ENCODE measurements around the gene SDR9C7. TPM values are rescaled to one million over a fixed set of nuclear protein-coding genes. Genes with fewer than 3 reads are reported as not detected.

The SDR9C7 gene
- total and polyA plus RNA-seq, 2 of the 8 experiments (the other 6 are each of a cell fraction or from before 2014, with no cell fraction given), result 0.11 TPM; not detected in 1

DNA sequence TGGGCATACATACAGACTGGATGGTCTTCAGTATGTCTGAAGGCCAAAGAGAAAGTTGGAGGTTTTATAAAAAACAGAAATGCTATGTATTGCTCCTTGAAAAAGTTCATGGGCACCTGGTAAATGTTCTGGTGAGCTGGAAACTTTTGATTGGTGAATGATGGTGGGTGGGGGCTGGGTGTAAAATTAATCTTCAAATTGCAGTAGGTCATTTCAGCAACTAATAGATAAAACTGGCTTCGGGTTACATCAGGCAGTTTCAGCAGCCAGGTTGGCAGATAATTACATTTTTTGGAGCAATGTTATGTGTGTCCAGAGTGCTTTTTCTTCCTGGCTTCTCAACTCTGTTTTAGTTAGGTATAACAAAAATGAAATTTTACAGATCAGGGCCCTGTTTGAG lies 35.3 kb downstream of the SDR9C7 start:
- Histone ChIP-seq H2BK20ac (ENCODE audit: low read length) (no peak overlapping the region), H3K14ac (ENCODE audit: insufficient read length) (no peak overlapping the region), H3K56ac (replicated peaks; ENCODE audit: insufficient read length, low read depth, low read length) (no peak overlapping the region), H3K79me1 (ENCODE audit: low read depth, low read length) (no peaks in the 10 kb centered on the region), H4K8ac (ENCODE audit: extremely low read depth, insufficient read depth, low read length) (no peak overlapping the region), H4K5ac (ENCODE audit: insufficient read length, low read depth, low read length) (no peak overlapping the region), H3K18ac (ENCODE audit: extremely low read depth, low read length) (no peak overlapping the region), H4K91ac (replicated peaks; ENCODE audit: insufficient read length, low read length) (no peak overlapping the region), H3K9me3 (ENCODE audit: insufficient read depth in 2 of 2, low read depth in 1 of 2, low read length in 1 of 2) (peaks cover 48 to 52% of the 10 kb centered on the region in 2 experiments), H2AK5ac (ENCODE audit: low read depth, low read length) (no peak overlapping the region), H2BK5ac (ENCODE audit: low read depth, low read length) (no peak overlapping the region), H3K23ac (ENCODE audit: insufficient read length) (no peak overlapping the region), H3K4me1 (replicated peaks in 1 of 4; ENCODE audit: control insufficient read depth in 3 of 4, insufficient read depth in 4 of 4, low read length in 3 of 4) (no peaks in the 10 kb centered on the region), H3K23me2 (ENCODE audit: low read depth, low read length) (peaks cover 5% of the 10 kb centered on the region; the same call in 1 of the 2 replicates), H3K79me2 (ENCODE audit: control insufficient read depth in 1 of 2, insufficient read depth in 2 of 2, low read length in 2 of 2) (no peaks in the 10 kb centered on the region), H3K27ac (ENCODE audit: low read depth, low read length) (no peak overlapping the region), H2AFZ (ENCODE audit: low read length) (no peak overlapping the region), H2BK15ac (ENCODE audit: low read length) (no peak overlapping the region), H3K4ac (replicated peaks; ENCODE audit: insufficient read length, low read depth, low read length) (no peak overlapping the region), H3K9ac (replicated peaks in 1 of 4; ENCODE audit: extremely low read depth in 1 of 4, low read depth in 3 of 4, low read length in 3 of 4) (no peak overlapping the region), H2BK12ac (ENCODE audit: low read depth, low read length) (no peak overlapping the region), H3K27me3 (replicated peaks in 1 of 4; ENCODE audit: control insufficient read depth in 3 of 4, extremely low read depth in 1 of 4, insufficient read depth in 3 of 4, low read length in 3 of 4) (no peaks in the 10 kb centered on the region), H3K4me3 (ENCODE audit: extremely low read depth in 1 of 4, insufficient read depth in 2 of 4, low read depth in 3 of 4, low read length in 4 of 4) (no peak overlapping the region), H2BK120ac (replicated peaks; ENCODE audit: low read depth, low read length) (no peak overlapping the region), H3K4me2 (ENCODE audit: insufficient read depth in 1 of 2, low read depth in 2 of 2, low read length in 2 of 2) (no peak overlapping the region), H4K20me1 (replicated peaks in 1 of 2; ENCODE audit: control insufficient read depth in 1 of 2, insufficient read depth in 2 of 2, low read length in 2 of 2) (peaks cover 0 to 5% of the 10 kb centered on the region in 2 experiments), H3K36me3 (ENCODE audit: control insufficient read depth in 2 of 4, insufficient read depth in 4 of 4, low read length in 3 of 4) (no peaks in the 10 kb centered on the region; a peak in 1 of 8 replicates)
- no peak for DNase-seq (ENCODE audit: low read depth in 1 of 2, low spot score in 2 of 2)
- no peak for FAIRE-seq
- POLR2A ChIA-PET (ENCODE audit: partially characterized antibody), result no interaction called here
- CTCF ChIA-PET (ENCODE audit: partially characterized antibody), result interaction anchor here (1.0 to 1.1 kb wide), 2 partner anchors 27 to 58 kb away, joined by 3 read pairs; no protein-coding TSS in a partner anchor
- WGBS, 2 experiments (ENCODE audit: extremely low coverage in 1 of 2, insufficient coverage in 1 of 2, insufficient read length in 1 of 2, insufficient replicate concordance in 2 of 2, low coverage in 1 of 2, low lambda C conversion rate in 2 of 2, missing lambda C conversion rate in 1 of 2), result 79% methylated on average over 1 of the region's 1 CpG; no CpG with 5 or more reads in 1 of the 2 experiments
- no peak for TF ChIP-seq TAF7 (optimal IDR thresholded peaks at IDR 0.05; ENCODE audit: borderline replicate concordance, low read depth, low read length)
- TF ChIP-seq BRCA1 (IDR thresholded peaks at IDR 0.05; ENCODE audit: low read depth, low read length), result no peak
- TF ChIP-seq MAFK (IDR thresholded peaks at IDR 0.05; ENCODE audit: low read depth, low read length), result no peak
- TF ChIP-seq TEAD4 (IDR thresholded peaks at IDR 0.05; ENCODE audit: low read depth, low read length), result no peak
- no peak for TF ChIP-seq JUN (IDR thresholded peaks at IDR 0.05; ENCODE audit: low read depth, low read length)
- no peak for TF ChIP-seq GTF2F1 (IDR thresholded peaks at IDR 0.05; ENCODE audit: borderline replicate concordance, low read depth, low read length)
- TF ChIP-seq, protein P1, sequence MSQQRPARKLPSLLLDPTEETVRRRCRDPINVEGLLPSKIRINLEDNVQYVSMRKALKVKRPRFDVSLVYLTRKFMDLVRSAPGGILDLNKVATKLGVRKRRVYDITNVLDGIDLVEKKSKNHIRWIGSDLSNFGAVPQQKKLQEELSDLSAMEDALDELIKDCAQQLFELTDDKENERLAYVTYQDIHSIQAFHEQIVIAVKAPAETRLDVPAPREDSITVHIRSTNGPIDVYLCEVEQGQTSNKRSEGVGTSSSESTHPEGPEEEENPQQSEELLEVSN (IDR thresholded peaks at IDR 0.05), result no peak
- no peak for TF ChIP-seq POLR2AphosphoS5 (IDR thresholded peaks at IDR 0.05; ENCODE audit: low read depth, low read length)
- no peak for TF ChIP-seq POU5F1 (IDR thresholded peaks at IDR 0.05; ENCODE audit: low read depth, low read length)
- no peak for TF ChIP-seq JUND (IDR thresholded peaks at IDR 0.05; ENCODE audit: low read length)
- TF ChIP-seq KDM1A (IDR thresholded peaks at IDR 0.05; ENCODE audit: borderline replicate concordance, low read length), result no peak
- no peak for TF ChIP-seq SAP30 (IDR thresholded peaks at IDR 0.05; ENCODE audit: insufficient read depth, insufficient replicate concordance, low read length)
- TF ChIP-seq CBX5 (IDR thresholded peaks at IDR 0.05; ENCODE audit: low read depth, low read length), result no peak
- no peak for TF ChIP-seq GABPA (IDR thresholded peaks at IDR 0.05; ENCODE audit: borderline replicate concordance, insufficient read depth, low read length)

Measured in H1 (cell line).